Activated CD4-positive, alpha-beta T cell treated with anti-CD3 and anti-CD28 coated beads, Interleukin-10, Interleukin-2, amounts not matched to agents 100 ng/mL and 50 ng/mL, durations not matched to agents 16 hours and 8 hours (primary cell): Measurements from ENCODE around the gene OMP.
A peak's percentile ranks its signal among the peaks of the same experiment; 100 is the strongest.

Experiments used
- DNase-seq: peaks from one replicate; pipeline ENCODE4 v3.0.0-alpha.2; 2020

Gene OMP

DNA sequence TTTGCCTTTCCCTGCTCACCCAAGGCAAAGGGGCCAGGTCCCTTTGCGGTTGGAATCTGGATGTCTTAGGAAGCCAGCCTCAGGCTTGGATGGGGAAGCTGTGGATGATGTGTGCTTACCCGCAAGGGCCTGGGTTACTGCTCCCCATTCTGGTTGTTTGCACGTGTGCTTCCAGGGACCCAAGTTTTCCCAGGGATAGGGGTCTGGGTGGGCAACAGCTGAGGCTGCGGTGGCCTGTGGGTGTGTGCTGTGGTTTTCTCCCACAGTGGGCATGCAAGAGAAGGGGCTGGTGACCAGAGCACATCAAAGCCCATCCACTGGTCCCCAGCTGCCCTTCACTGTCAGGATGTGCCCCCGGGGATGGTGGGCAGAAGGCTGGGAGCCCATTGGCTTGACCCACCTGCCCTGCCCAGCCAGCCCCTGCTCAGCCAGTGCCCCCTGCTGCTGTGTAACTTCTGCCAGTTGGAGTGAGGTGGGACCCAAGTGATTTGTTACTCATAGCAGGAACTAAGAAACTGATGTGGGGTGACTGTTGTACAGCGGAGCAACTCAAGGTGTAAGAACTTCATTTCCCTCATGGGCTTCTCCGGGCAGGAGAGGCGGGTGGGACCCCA, 32.6 kb upstream of the OMP start:
- DNase-seq, result no peak

GRCh38 chr11:77071077-77071476, 31.6 kb upstream of the OMP start:
- no peak for DNase-seq

DNA sequence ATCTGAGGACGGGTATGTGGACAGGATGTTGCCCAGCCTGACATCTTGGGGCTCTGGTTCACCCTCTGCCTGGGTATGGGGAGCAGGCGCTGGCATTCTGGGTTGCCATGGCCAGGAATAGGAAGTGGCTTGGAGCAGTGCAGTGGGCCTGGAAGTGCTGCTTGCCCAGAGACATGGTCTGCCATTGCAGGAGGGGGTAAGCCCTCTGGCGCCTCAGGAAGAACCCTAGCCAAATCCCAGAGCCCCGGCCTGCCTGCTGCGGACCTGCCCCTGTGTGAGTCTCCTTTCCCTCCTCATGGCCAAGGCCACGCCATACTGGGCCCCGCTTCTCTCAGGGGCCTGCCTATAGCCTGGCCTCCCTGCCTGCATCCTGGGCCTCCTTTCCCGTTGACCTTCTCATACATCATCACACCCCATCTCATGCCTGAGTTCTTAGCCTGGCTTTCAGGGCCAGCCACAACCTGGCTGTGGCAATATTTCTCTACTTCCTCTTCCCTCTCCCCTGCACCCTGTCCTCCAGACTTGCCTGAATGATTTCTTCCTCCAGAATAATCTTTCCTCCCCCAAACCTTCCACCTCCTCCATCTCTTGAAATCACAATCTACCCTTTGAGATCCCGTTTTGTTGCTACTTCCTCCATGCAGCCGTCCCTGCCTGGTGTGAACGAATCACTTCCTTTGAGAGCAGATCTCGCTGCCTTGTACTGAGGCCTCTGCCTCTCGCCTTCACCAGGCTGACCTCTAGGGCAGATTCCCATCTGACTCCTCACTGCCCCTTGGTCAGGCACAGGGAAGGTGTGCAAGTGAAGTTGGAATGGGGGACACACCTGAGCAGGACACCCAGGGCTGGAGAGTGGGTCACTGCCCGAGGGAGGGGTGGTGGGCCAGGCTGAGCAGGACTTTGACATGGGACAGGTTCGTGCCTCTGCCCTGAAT, 30.7 kb upstream of the OMP start:
- DNase-seq, result no peak

DNA sequence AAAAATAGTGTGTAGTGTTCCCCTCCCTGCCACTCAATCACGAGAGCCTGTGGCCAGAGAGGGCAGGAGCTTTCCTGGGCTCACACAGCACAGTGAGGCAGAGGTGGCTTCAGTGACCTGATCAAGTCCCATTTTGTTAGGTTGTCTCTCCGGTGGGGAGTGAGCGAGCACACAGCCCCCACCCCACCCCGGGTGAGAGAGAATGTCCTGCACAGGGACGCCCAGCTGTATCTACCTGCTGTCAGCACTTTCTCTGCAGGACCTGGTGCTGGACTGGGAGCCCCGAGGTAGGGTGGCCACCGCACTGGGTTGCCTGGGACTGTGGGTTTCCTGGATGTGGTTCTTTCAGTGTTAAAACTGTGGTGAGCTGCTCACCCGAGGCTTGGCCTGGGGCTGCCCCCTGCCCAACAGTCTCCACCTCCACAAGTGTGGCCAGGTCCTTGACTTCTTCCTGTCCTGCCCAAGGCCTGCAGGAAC, 29.8 kb upstream of the OMP start:
- DNase-seq, result peak; percentile 32

DNA sequence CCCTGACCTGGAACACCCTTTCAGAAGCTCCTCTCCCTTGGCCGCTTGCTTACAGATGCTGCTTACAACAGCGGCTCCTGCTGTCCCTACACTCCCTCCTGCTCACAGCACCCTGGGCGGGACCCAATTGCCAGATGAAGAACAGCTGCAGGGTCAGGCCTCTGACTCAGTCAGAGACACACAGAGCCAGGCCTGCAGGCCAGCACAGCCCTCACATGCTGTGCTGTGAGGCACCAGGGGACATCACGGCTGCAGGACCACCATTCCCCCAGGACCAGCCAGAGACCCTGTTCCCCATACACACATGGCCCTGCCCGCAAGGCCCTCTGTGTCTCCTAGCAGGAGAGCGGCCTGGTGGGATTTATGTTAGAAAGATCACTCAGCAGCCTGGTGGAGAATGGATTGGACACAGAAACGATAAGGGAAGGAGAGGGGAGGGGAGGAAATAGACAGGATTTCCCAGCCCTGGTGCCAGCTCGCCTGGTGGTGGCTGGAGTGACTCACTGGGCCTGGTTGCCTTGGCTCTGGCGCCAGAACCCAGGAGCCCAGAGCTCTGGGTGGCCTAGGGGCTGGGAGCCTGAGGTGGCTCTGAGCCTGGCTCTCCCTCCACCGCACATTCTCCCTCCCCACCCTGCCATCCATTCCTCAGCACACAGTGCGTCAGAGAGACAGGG, 29.2 kb upstream of the OMP start:
- DNase-seq, result no peak

- no peak for DNase-seq
These were observed 28.4 kb upstream of the OMP start for GRCh38 chr11:77074205-77074604.

DNA sequence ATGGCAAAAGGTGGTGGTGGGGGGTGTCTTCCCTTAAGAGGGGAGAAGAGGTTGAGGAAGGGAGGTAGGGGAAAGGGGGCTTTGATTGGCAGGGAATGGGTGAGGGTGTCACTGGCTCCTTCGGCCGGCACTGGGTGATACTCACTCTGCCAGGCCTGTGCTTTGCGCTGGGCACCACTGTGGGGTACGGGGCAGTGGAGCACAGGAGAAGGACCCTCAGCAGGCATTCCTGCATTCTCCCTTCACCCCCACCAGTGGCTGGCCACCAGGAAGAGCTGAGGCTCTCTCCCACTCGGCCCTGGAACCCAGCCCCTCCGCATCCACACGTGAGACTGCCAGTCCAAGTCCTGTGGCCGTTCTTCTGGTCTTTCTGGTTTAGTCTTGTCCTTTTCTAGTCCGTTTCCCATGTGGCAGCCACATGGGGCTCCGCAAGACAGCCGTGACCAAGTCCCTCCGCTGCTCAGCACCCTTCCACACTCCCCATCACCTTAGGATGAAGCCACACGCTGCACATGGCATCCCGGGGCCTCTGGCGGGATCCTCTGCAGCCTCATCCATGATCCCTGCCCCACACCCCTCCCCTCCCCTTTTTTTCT, 27.9 kb upstream of the OMP start:
- no peak for DNase-seq

DNA sequence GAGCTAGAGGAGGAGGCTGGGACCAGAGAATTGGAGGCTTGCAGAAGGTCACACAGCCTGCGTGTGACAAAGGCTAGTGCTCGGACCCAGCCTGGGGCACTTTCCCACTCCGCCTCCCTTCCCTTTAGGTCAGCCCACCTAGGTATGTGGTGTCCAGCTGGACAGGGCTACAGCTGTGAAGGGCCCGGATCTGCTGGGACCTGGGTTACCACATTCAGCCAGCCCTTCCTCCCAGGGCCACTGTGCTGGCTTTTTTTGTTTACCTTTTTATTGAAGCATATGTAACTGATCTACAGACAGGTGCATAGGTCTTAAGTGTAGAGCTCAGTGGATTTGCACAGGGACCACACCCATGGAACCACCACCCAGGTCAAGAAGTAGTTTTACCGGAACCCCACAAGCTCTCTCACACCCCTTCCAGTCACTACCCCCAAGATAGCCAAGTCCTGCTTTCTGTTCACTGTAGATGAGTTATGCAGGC, 27.2 kb upstream of the OMP start:
- no peak for DNase-seq

DNA sequence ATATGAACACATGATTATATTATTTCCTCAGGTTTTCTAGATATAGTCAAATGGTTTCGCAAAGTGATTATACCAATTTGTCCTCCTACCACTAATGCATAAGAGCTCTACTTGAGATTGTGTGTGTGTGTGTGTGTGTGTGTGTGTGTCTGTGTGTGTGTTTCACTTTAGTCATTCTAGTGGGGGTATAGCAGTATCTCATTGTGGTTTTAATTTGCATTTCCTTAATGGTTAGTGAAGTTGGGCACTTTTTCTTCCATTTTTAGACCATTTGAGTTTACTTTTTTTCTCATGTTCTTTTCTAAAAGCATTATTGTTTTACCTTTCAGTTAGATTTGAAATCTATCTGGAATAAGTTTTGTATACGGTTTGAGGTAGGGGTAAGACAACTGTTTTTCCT, 23.0 kb upstream of the OMP start:
- no peak for DNase-seq

GRCh38 chr11:77080643-77081210, 21.9 kb upstream of the OMP start:
- no peak for DNase-seq

DNA sequence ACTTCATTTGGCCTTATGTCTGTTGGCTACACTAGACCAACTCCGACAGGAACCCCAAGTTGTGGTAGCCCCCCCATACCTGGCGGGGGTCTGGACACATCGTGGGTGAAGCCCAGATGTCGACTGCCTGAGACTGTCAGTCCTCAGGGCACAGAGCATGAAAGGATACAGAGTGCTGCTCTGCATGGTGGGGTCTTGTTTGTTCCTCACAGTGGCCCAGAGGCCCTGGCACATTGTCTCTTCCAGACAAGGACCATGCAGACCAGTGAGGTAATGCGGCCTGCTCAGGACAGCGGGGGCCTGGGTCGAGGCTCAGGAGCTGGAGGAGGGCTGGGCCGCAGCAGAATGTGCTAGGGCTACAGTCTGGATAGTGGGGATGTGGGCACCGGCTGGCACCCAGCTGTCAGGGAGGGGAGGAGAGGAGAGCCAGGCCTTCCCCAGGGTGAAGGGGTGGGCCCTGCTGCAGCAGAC, 21.2 kb upstream of the OMP start:
- no peak for DNase-seq

DNA sequence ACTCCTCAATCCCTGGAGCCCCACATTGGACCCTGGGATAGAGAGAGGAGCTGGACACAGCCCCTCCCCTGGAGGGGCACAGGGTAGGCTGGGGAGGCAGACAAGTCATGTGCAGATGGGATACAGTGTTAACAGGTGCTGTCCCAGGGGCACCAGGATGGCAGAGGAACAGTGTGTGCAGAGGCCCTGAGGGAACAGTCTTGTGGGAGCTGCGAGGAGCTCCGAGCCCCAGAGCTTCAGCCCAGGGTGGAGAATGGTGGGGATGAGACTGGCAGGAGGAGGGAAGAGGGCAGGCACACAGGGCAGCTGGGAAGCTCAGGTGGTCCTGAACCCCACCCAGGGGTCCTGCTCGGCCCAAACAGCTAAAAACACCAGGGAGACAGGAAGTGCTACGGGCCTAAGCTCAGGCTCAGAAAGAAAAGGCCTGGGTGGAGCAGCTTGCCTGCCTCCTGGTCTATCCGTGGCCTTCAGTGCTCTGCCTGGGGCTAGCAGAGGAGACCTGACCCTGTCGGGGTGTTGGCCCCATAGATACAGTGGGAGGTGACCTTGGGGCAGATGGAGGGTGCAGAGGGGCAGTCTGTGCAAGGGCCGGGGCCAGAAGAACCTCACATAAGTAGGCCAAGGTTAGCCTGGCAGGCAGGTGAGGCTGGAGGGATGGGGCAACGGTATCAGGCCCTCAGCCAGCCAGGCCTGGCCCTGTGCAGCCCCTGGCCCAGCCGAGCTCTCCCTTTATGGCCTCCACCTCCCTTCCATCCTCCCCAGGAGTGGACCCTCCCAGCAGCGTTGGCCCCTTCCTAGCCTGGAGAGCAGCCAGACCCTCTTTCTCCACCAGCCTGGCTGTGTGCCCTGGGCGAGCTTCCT, 20.4 kb upstream of the OMP start:
- DNase-seq, result no peak

DNA sequence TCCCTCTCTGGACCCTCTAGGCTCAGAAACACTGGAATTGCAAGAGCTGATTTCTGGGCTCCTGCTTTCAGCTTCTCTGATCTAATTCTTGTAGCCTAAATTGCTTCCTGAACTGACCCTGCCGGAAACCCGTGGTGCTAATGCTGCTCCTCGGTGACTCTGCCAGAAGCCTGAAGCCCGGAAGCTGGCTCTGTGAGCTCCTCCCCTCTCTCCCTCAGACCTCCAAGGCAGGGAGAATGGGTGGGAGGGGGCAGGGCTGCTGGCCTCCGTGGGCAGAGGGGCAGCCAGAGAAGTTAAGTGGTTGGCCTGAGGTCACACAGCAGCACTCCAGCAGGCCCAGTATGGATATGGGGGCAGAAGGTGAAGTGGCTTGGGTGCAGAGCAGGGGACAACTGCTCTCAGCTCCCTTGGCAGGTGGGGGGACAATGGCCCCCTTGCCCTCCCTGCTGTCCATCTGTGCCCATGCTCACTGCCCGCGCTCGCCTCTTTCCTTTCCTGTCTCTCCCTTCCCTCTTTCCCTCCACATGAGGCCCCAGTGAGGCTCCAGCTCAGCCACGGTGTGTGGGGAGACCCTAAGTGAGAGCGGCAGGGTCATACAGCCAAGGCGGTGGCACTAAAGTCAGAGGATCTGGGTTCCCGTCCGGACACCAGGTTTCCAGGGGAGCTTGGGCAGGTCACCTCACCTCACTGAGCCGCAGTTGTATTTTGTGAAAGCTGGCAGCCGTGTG, 19.6 kb upstream of the OMP start:
- DNase-seq, result peak; percentile 56

DNA sequence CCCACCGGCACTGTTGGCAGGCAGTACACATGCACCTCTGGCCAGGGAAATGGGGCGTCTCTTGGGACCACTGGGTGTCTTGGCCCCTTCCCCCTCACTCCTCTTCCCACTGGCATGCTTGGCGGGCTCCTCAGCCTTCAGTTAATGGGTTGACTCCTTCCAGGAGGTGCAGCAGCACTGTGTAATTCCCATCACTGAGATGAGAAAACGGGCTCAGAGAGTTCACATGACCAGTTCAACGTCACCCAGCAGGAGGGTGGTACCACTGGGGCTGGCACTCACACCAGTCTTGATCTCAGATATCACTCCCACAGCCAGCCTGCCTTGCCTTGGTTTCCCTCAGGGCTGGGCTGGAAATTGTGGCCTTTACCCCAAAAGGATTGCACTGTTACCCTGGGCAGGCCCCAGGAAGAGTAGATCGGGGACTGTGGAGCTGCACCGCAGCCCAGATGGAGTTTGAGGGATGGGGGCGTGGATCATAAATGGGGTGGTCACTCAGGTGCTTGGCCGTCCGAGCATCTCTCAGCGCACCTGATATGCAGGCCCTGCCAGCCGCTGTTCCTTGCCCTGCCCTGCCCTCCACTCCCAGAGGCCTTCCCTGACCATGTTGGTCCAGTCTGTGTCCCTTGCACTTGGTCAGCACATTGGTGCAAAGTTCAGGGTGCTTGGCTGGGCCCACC, 18.9 kb upstream of the OMP start:
- DNase-seq, result no peak

DNA sequence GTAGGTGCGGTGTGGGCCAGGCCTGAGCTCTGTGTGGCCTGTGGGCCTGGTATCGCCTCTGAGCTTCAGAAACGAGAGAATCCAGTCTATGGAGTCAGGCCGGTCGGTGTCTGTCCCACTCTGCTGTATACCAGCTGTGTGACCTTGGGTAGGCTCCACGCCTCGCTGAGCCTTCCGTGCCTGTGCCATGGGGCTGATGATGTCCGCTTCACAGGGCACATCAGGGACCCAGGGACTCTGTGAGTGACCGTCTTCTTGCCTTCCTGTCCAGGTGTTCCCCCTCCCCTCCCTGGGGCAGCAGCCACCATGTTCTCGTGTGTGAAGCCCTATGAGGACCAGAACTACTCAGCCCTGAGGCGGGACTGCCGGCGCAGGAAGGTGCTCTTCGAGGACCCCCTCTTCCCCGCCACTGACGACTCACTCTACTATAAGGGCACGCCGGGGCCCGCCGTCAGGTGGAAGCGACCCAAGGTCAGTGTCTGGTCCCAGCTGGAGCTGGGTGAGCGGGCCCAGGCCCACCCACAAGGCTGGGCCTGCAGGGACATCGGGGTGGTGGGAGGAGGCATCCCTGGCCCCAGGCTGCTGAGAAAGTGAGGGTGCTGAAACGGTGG, 18.0 kb upstream of the OMP start:
- no peak for DNase-seq

GRCh38 chr11:77085652-77086051, 17.0 kb upstream of the OMP start:
- no peak for DNase-seq

DNA sequence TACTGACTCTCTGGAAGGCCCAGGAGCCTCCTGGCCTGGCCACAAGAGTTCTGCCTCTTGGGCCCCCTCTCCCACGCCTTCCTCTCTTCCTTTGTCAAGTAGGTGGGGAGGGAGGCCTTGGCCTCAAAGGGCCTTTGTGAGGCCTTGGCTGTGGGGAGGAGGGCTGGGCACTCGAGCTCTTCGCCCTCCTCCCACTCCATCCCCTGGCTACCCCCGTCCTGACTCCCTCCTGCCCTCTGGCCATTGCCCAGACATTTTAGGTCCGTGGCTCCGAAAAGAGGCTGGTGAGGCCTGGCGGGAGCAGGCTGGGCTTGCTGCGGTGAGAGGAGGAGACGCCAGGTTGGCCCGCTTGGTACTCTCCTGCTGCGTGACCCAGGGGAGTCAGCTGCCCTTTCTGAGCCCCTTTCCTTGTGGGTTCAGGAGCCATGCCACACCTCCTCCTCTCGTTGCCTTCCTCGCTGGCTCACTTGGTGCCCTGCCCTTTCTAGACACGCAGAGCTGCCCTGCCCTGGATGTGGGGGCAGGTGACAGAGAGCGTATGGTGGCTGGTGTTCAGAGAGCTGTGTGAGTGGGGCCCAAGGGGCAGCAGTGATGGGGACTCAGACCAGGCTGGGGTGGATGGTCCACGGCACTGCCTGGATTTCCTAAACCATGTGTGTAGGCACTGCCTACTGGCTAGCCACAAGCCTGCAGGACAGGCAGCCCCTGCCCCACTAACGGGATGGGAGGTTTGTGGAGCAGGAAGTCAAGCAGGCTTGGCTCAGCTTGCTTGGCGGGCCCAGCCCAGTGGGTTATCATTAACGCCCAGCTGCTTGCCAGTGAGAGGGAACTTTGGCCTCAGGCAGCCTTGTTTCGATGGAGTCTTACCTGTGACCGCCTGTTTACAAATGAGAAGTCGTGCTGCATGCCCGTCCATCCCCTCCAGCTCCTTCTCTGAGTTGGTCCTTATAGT, 15.8 kb upstream of the OMP start:
- no peak for DNase-seq

- no peak for DNase-seq
These were observed 14.9 kb upstream of the OMP start for GRCh38 chr11:77087723-77088225.
